Measurements from ENCODE around the gene RAB3B. TPM values are rescaled to one million over a fixed set of nuclear protein-coding genes. Genes with fewer than 3 reads are reported as not detected.
"Not testable (repeated sequence)": the region's sequence is repeated elsewhere in the genome, so short reads cannot be mapped to it uniquely, and the experiment has no call there.

Gene RAB3B
- under 1 TPM; 0.10 to 0.17 TPM for total RNA-seq

DNA sequence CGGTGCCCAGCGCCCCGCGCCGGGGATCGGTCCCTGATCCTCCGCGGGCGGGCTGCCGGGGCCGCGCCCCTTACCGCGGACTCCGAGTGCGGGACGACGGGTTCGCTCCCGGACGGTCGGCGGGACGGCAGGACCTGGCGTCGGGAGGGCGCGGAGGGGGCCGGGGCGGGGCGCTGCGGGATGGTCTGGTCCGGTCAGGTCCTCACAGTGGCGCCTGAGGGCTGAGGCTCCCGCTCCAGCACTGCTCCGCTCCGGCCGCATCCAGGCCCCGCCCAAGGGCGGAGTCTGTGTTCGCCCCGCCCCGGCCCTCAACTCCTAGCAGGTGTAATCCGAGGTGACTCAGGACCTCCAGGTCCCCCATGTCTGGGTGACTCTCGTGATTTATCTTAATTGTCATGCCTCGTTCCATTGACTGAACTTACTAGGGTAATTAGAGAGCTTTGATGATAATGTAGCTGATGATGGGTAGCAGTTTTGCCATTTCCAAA is at the start of gene RAB3B:
TSS of gene RAB3B (minus strand) at position 223 of the 488 bp plus-strand sequence. CDS start 13,583 bp downstream, outside the sequence.
- ChIA-PET POLR2A (no interaction called here), CTCF (no interaction called here)

DNA sequence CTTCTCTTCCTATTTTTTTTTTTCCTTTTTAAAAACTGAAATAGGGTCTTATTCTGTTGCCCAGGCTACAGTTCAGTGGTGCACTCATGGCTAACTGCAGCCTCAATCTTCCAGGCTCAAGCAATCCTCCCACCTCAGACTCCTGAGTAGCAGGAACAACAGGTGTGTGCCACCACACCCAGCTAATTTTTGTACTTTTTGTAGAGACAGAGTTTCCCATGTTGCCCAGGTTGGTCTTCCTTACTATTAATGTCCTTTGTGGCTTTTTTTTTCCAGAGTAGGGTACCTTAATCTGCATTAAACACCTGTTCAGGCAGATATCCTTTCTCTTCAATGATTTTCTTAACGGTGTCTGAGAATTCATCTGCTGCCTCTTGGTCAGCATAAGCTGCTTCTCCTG is 47.4 kb upstream of the RAB3B start:
- ChIA-PET POLR2A (no interaction called here), CTCF (interaction anchor here (0.6 kb wide), 1 partner anchor 205 kb away, joined by 3 read pairs; no protein-coding TSS in a partner anchor)

DNA sequence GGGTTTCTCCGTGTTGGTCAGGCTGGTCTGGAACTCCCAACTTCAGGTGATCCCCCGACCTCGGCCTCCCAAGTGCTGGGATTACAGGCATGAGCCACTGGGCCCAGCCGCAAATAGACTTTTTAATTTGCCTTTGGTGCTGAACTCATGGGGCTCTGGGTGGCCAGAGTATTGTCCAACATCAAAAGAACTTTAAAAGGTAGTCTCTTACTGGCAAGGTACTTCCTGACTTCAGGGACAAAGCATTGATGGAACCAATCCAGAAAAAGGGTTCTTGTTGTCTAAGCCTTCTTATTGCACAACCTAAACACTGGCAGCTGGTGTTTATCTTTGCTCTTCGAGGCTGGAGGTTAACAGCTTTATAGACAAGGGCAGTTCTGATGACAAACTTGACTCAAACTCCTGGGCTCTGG is 46.9 kb upstream of the RAB3B start:
- ChIA-PET CTCF (no interaction called here), POLR2A (no interaction called here)

- ChIA-PET POLR2A (interaction anchor here (0.6 to 1.9 kb wide), 2 partner anchors 22 to 39 kb away, joined by 4 to 14 read pairs; partner anchors contain the start of genes BTF3L4 and TXNDC12), CTCF (no interaction called here)
These were observed 43.5 kb upstream of the RAB3B start for GRCh38 chr1:52034050-52034384.

- CTCF ChIA-PET, result no interaction called here
- POLR2A ChIA-PET, result interaction anchor here (0.6 to 1.9 kb wide), 2 partner anchors 22 to 40 kb away, joined by 4 to 14 read pairs; partner anchors contain the start of genes BTF3L4 and TXNDC12
These were observed 42.9 kb upstream of the RAB3B start, which contains the start of gene KTI12 for GRCh38 chr1:52033190-52034049. TSS of gene KTI12 (minus strand) at chr1:52033810. CDS start at chr1:52033761, 49 bp downstream.

DNA sequence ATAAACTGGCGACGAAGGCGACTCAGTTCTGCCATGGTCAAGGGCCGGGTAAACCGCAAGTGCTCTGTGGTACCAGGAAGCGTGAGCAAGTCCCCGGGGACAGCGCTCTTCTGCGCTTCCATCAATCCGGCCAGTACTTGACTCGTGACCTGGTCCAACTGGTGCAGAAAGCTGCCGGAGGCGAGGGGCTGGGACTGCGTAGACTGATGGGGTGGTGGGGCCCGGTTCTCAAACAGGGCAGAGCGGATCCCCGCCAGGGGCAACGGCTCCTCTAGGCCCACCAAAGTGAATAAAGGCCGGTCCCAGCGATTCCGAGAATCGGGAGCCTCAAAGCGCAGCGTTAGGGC is 42.3 kb upstream of the RAB3B start:
- POLR2A ChIA-PET, result interaction anchor here (1.9 kb wide), 1 partner anchor 23 kb away, joined by 14 read pairs; the partner anchor contains the start of genes BTF3L4 and TXNDC12
- CTCF ChIA-PET, result no interaction called here

GRCh38 chr1:52032124-52032784 is 41.8 kb upstream of the RAB3B start:
- CTCF ChIA-PET, result no interaction called here
- POLR2A ChIA-PET, result interaction anchor here (1.9 kb wide), 1 partner anchor 24 kb away, joined by 14 read pairs; the partner anchor contains the start of genes BTF3L4 and TXNDC12

- POLR2A ChIA-PET, result not testable (repeated sequence)
- CTCF ChIA-PET, result interaction anchor here (1.3 kb wide), 1 partner anchor 8 kb away, joined by 3 read pairs; no protein-coding TSS in a partner anchor
These were observed 38.3 kb upstream of the RAB3B start for GRCh38 chr1:52028839-52029238.

- ChIA-PET CTCF (no interaction called here), POLR2A (no interaction called here)
These were observed 37.8 kb upstream of the RAB3B start for GRCh38 chr1:52028328-52028727.

DNA sequence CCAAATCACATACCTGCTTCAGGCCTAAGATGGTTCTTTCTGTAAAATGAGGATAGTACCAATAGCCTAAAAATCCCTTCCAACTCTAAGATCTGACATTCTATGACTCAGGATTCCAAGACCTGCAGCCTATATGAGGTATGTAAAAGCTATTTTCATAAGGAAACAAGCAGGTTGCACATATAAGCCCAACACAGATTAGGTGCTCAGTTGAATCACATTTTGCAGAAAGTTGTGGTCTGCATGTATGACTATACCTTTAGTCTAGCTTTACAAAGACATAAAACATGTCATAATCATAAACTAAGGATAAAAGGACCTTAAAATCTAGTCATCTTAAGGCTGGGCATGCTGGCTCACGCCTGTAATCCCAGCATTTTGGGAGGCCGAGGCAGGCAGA is 35.8 kb upstream of the RAB3B start:
- ChIA-PET CTCF (no interaction called here), POLR2A (no interaction called here)

- ChIA-PET POLR2A (no interaction called here), CTCF (interaction anchor here (0.7 kb wide), 1 partner anchor 62 kb away, joined by 4 read pairs; no protein-coding TSS in a partner anchor)
These were observed 31.6 kb upstream of the RAB3B start for GRCh38 chr1:52022133-52022532.

DNA sequence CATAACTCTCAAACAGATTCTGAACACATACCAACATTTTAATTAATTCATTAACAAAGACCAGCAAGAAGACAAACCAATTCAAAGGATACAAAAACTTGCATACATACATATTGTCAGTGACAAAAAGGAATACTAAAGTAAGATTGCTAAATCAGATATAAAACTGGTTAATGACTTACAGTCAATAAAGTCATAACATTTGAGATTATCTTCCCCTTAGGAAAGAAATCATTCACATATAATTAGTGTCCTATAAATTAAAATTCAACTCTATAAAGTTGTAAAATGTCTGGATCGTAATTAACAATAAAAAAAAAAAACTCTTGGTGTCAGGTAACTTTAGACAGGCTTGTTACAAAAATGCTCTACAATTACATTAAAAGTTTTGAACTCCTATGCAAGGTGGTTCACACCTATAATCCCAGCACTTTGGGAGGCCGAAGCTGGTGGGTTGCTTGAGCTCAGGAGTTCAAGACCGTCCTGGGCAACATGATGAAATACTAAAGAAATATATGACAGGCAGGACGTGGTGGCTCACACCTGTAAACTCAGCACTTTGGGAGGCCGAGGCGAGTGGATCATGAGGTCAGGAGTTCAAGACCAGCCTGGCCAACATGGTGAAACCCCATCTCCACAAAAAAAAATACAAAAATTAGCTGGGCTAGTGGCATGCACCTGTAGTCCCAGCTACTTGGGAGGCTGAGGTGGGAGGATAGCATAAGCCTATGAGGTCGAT is 17.7 kb upstream of the RAB3B start:
- POLR2A ChIA-PET, result no interaction called here

DNA sequence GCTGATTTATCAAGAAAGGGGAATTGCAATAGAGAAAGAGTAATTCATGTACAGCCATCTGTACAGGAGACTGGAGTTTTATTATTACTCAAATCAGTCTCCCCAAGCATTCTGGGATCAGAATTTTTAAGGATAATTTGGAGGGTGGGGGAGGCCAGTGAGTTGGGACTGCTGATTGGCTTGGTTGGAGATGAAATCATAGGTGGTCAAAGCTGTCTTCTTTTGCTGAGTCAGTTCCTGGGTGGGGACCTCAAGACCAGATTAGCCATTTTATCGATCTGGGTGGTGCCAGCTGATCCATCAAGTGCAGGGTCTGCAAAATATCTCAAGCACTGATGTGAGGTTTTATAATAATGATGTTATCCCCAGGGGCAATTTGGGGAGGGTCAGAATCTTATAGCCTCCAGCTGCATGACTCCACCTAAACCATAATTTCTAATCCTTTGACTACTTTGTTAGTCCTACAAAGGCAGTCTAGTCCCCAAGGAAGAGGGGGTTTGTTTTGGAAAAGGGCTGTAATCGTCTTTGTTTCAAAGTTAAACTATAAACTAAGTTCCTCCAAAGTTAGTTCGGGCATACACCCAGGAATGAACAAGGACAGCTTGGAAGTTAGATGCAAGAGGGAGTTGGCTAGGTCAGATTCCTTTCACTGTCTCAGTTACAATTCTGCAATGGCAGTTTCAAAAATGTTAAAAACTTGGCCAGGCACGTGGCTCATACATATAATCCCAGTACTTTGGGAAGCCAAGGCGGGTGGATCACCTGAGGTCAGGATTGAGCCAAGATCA is 16.9 kb upstream of the RAB3B start:
- CTCF ChIA-PET, result no interaction called here
- POLR2A ChIA-PET, result no interaction called here

More for the DNA sequence above, 17.7 kb upstream of the RAB3B start:
- CTCF ChIA-PET, result no interaction called here

DNA sequence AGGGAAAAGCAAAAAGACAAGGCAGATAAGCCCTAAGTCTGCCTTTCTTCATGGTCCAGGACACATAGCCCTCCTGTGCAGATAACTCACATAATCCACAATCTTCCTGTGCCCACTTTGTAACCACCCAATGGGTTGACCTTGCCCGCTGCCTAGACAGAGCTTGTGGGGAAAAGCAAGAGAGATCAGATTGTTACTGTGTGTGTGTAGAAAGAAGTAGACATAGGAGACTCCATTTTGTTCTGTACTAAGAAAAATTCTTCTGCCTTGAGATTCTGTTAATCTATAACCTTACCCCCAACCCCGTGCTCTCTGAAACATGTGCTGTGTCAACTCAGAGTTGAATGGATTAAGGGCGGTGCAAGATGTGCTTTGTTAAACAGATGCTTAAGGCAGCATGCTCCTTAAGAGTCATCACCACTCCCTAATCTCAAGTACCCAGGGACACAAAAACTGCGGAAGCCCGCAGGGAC is 15.6 kb upstream of the RAB3B start:
- POLR2A ChIA-PET, result not testable (repeated sequence)
- CTCF ChIA-PET, result interaction anchor here (0.6 kb wide), 1 partner anchor 31 kb away, joined by 4 read pairs; no protein-coding TSS in a partner anchor

GRCh38 chr1:52005548-52005947 is 15.0 kb upstream of the RAB3B start:
- POLR2A ChIA-PET, result not testable (repeated sequence)
- CTCF ChIA-PET, result interaction anchor here (0.6 kb wide), 1 partner anchor 31 kb away, joined by 4 read pairs; no protein-coding TSS in a partner anchor

- CTCF ChIA-PET, result interaction anchor here (0.6 to 1.5 kb wide), 2 partner anchors 107 to 876 kb away, joined by 3 read pairs; no protein-coding TSS in a partner anchor
- POLR2A ChIA-PET, result no interaction called here
These were observed 13.4 kb upstream of the RAB3B start for GRCh38 chr1:52003877-52004276.

DNA sequence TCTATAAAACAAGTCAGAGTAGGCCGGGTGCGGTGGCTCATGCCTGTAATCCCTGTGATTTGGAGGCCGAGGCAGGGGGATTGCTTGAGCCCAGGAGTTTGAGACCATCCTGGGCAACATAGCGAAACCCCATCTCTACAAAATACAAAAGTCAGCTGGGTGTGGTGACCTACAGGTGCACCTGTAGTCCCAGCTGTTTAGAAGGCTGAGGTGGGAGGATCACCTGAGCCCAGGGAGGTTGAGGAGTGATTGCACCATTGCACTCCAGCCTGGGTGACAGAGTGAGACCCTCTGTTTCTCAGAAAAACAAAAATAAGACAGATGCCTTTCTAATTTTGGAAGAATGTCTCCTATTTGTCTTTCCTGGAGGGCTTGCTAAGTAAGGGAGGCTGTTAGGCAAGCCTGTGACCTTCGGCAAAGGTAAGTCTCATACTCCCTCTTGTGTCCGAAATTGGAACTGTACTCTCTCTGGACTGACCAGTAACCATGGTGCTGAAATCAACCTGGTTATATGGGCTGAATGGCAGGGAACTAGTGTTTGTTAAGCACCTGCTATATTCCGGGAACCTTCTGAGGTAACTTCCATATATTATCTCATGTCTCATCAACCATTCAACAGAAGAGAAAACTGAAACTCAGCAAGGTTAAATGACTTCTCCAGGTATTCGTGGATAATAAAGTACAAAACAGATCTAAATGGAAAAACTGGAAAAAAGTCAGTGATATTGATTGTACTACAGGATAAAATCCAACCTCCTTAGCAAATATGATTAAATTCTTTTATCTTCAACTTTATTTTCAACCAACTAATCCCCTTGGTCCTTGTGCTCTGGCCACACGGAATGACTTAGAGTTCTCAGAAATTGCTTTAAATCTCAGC is 11.8 kb upstream of the RAB3B start:
- POLR2A ChIA-PET, result no interaction called here
- CTCF ChIA-PET, result interaction anchor here (0.9 to 1.2 kb wide), 2 partner anchors 101 to 105 kb away, joined by 4 read pairs; no protein-coding TSS in a partner anchor

GRCh38 chr1:51998701-51999100 is 8.2 kb upstream of the RAB3B start:
- POLR2A ChIA-PET, result no interaction called here
- CTCF ChIA-PET, result no interaction called here

Measured in activated CD8-positive, alpha-beta memory T cell treated with anti-CD3 and anti-CD28 coated beads for 36 hours (primary cell).